Activated CD4-positive, alpha-beta T cell treated with anti-CD3 and anti-CD28 coated beads for 1 hour (primary cell): ENCODE measurements around the gene ADIRF.
"Not testable (repeated sequence)": the region's sequence is repeated elsewhere in the genome, so short reads cannot be mapped to it uniquely, and the experiment has no call there.

ENCODE experiments used
- DNase-seq: peaks from one replicate; pipeline ENCODE4 v3.0.0-alpha.2; 2020

The ADIRF gene

DNA sequence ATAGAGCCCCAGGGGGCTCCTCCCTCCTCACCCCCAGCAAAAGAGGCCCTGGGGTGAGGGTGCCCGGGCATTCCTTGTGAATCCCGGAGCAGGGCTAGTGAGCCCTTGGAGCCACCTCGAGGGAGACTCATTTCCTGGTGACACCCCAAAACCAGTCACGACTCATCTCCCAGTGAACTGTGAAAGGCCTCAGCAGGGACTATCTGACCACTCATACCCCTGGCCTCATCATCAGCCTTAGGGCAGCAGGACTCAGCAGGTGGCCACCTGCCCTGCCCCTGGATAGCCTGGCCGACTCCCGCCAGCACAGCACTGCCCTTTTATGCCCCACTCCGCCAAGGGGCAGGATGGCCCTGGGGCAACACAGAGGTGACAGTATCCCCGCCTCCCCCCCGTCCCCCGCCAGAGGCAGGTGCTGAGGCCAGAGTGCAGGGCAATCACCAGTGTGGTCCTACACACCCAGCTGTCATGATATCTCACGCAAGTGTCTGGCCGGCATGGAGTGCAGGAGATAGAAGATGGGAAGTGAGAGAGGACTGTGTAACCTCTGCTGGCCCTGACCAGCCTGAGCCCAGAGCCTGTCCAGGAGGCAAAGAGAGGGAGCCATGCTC lies 6.7 kb upstream of the ADIRF start:
- no peak for DNase-seq

DNA sequence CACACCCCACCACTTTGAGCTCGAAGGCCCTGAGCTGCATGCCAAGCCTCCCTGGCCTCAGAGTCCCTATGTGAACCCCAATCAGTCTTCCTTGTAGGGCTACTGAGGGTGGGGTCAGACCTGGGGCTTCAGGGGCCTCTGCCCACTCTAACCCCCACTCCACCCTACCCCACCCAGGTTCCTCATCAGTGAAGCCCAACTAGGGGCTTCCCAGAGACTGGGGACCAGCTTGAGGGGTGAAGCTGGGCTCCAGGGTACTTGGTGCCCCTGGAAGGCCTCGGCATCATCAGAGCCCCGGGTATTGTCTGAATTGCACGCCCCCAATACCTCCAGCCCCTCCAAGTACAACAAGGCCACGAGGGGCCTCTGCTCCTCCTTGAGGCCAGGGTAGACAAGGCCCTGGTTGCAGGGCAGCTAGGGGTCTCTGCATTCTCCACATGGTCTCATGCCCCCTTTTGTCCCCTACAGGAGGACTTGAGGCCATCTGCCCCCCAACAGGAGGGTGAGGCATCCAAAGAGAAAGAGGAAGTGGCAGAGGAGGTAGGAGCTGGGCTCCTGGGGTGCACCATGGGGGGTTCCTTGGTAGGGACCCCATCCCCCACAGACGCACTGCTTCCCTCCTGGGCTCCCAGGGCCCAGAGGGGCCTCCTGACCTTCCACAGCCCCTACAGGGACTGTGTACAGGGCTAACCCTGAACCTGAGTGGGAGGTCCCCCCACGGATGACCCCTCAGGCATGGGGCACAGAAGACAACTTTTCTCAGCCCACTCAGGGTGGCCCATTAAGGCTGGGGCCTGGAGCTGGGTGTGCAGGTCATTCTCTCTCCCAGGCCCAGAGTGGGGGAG lies 5.9 kb upstream of the ADIRF start:
- no peak for DNase-seq

DNA sequence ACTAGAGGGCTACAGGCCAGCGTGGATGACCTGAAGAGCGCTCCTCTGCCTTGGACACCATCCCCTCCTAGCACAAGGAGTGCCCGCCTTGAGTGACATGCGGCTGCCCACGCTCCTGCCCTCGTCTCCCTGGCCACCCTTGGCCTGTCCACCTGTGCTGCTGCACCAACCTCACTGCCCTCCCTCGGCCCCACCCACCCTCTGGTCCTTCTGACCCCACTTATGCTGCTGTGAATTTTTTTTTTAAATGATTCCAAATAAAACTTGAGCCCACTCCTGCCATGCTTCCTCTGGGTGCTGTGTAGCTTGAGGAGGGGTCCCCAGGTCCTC lies 5.3 kb upstream of the ADIRF start:
- no peak for DNase-seq

DNA sequence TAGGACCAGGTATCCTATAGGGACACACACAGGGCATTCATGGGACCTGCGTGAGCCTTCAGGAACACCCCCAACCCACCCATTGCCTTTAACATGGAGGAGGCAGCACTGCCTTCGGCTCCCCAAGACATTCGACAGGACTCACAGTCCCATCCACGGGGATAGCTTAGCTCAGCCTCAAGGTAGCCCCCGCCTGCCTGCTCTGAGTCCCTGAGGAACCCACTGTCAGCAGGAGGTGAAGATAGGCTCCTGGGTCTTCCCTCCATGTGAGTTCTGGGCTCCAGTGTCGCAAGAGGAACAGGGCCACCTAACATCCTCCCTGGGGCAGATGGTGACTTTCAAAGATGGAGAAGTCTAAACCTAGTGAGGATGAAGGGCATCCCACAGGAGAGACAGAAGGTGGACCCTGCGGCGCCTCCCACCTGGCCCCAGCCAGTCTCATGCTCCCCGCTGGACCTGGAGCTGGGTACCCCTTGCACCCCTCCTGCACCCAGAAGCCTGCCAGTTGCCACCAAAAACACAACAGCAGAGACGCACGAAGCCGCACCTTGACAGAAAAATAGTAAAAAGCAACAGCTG lies 4.9 kb upstream of the ADIRF start:
- DNase-seq, result no peak

DNA sequence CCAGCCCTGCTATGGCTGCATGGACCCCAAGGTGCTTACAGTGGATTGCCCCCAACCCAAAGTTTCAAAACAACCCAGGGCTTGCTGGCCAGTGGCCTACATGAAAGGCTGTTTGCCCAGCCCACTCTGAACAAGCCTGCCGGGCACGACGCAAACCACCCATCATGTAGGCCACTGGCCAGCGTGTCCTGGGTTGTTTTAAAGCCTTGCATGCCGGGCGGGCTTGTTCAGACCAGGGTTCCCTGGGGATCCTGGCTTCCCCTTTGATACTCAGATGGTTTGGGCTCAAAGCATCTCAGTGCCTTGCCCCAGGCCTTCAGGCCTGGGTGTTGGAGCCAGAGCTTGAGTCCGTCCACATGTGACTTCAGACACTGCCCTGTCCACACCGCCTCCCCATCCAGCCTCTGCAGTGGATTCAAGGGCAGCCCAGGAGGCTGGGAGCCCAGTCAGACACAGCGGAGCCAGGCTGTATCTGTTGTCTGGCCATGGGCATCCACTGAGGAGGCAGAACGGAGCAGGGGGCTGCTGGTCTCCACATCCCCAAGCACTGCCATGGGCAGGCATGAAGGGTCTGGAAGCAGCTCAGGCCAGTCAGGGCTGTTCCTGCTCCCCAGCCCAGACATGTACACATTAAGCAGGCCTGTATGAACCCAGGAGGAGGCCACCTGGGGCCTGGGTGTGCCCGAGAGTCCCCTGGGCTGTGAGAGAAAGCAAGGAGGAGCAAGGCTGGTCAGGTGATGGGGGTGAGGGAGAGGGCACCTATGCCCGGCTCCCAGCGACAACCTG lies 4.0 kb upstream of the ADIRF start:
- DNase-seq, result no peak

DNA sequence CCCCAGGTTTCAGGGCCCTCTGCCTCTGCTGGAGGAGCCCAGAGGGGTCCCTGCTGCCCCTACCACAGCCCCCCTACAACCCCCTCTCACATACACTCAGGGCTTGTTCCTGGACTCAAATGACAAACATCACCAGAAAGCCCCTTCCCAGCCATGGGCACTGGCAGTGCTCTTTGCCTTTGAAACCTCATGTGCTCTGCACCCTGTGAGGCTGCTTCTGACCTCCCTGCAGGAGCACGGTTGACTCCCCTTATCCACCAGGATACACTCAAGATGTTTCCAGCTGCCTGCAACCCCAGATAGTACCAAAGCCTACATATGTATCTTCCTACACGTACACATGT lies 3.5 kb upstream of the ADIRF start:
- DNase-seq, result no peak

DNA sequence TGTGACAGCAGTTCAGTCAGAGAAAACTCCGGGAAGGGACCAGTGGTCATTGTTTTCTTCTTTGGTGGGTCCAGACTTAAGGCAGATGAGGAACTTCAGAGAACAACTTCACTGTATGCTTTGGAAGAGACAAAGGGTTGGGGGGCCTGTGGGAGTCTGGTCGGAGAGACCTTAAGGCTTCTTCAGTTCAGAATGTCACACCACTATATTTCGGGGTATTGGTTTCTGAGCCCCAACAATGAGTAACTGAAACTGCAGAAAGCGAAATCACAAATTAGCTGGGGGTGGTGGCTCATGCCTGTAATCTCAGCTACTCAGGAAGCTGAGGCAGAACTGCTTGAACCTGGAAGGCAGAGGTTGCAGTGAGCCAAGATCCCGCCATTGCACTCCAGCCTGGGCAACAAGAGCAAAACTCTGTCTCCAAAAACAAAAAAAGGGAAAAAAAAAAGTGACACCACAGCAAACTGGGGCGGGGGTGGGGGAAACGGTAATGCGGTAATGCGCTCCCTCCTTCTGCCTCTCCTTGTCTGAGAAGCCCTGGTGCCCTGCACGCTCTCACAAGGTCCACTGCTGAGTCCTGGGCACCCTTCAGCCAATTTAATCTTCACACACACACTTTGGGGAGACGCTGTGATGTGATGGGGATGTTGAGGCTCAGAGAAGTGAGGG lies 2.2 kb upstream of the ADIRF start:
- no peak for DNase-seq

DNA sequence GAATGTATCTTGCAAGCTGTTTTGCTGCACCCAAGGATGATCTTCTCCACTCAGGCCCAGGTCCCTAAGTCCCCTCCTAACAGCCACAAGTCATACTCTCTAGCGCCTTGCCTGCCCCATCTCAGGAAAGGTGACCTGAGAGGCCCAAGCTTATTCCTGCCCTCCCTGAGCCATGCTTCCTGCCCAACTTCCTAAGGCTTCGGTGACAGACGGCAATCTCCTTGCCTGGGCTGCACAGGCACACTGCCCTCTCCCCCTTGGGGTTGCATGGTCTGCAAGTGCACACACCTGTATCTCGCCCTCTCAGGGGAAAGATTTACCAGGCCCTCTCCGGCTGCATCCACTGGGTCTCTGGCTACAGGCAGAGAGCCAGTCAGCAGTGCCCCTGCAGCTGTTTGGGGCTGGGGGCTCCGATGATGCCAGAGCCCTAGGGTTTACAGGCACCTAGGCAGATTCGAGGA lies 771 bp upstream of the ADIRF start:
- no peak for DNase-seq

DNA sequence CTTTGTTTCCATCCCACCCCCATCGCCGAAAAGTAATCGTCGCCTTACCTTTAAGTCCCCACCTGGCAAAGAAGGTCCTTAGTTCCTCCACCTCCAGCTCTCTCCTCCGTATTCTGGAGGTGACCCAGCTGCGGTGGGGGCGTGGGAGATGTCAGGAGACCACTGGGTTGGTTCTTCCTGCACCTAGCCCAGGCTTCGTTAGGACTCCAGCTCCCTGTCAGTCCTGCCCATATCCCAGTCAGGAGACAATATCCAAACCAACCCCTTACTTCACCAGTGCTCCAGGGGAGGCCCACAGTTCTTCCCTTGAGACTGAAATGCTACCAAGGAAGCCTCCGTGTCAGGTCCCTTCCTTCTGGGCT lies 693 bp downstream of the ADIRF start:
- no peak for DNase-seq

DNA sequence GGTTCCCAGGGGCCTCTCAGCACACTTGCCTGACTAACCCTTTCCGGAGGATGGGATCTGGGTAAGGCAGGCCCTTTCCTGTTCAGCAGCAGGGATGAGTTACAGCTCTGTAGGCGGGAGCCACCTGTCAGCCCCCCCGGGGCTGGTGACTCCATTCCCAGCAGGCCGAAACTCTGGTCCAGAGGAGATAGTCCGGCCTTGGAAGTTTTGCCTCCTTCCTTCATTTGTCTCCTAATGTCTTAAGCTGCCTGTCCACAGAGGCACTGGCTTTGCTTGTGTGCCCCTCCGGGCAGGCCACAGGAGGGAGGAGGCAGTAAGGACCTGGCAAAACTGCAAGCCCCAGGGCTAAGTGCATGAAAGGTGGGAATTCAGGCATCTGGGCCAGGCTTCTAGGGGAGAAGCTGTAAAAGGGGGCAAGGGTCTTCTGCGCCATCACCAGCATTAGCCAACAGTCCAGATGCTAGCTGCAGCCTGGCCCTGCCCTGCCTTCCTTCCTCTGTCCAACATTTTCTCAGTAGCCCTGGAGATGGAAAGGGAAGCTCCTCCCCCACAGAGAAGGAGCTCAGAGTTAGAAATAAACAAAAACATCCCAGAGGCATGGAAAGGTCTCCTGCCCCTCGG lies 1.2 kb downstream of the ADIRF start:
- DNase-seq, result no peak

DNA sequence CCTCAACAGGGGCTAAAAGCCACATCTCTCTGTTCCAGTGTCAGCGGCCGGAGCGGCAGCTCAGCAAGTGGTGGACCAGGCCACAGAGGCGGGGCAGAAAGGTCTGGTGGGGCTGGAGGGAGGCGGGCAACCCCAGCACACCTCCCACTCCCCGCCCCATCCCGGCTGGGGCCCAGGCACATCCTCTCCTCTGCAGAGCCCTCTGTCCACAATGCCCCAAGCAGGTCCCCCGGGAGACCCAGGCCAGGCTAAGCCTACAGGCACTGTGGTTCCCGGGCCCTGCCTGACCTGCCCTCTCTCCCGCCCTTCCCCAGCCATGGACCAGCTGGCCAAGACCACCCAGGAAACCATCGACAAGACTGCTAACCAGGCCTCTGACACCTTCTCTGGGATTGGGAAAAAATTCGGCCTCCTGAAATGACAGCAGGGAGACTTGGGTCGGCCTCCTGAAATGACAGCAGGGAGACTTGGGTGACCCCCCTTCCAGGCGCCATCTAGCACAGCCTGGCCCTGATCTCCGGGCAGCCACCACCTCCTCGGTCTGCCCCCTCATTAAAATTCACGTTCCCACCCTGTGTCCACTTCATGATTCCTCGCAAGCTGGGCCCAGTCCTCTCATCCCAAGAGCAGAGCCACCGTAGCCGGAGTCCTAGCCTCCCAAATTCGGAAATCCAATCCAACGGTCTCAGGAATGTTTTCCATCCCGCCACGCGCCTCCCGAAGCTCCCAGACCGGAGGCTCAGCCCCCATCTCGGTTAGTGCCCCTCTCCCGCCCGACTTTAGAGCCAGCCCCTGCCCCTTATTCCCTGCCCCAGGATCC lies 2.1 kb downstream of the ADIRF start:
- no peak for DNase-seq

DNA sequence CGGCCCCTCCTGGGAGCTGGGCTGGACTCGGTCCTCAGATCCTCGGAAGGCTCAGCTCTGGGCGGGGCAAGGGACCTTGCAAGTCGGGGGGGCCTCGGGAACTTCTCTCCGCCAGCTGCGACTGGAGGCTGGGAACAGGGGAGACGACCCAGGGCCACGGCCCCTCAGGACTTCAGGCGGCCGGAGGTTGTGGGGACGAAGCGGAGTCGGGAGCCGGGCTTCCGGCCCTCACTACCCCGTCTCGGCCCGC lies 2.6 kb downstream of the ADIRF start:
- DNase-seq, result no peak

DNA sequence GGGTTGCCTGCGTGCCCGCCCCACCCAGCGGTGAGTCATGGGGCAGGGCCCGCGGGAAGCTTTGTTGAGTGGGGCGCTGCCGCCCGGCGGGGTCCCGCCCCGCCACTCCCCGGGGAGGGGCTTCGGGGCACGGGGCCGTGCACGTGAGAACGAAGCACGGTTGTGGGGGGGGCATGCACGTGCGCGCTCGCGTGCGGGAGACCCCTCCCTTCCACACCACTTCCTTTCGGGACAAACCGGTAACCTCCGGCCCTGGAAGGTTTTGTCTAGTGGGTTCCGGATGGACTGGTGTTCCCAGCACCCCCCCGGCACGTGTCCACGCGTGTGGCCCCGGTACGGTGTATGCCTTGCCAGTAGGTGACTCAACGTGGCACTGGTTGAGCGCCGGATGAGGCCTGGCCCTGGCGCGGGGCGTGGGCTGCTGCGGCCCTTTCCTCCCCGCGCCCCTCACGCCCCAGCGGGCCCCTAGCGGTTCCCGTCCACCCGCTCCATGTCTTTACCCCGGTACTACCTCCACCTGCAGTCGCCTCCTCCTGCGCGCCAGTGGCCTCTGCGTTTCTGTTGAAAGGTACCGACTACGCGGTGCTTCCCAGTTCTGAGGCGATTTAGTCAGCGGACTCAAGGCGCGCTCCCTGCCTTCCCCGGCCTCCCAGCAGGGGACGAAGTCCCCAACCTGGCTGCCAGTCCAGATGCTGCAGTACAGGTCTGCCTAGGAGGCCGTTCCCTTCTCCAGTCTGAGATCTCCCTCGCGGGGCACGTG lies 3.1 kb downstream of the ADIRF start:
- DNase-seq, result peak; percentile 87

DNA sequence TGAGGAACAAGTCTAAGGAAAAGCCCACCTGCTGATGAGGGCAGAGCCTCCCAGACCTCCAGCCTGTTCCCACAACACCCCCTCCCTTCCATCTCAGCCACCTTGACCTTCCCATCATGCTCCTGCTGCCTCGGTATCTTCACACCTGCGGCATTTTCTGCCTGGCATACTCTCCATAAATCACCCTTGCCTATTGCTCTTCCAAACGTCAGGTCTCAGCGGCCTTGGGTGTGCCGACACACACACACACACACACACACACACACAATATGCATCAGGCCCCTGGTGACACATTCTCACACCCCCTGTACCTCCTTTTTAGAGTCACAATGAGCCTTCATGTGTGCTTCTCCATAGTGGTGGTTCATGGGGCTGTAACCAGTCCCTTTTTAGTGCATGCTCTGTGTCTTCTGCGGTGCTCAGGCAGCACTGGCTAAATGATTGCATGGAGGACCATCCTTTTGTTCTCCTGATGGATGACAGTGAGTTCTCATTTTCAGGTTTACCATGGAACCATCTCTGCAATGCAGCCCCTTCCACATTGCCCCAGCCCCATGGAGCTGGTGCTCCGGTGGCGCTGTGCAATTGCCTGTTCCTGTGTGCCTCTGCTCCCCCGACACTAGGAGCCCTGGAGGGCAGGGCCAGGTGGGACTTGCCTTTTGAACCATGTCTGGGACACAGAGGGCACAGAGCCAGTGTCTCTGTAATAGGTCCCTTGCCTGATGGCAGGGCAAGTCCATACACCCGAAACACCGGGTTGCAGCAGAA lies 4.5 kb downstream of the ADIRF start:
- no peak for DNase-seq

DNA sequence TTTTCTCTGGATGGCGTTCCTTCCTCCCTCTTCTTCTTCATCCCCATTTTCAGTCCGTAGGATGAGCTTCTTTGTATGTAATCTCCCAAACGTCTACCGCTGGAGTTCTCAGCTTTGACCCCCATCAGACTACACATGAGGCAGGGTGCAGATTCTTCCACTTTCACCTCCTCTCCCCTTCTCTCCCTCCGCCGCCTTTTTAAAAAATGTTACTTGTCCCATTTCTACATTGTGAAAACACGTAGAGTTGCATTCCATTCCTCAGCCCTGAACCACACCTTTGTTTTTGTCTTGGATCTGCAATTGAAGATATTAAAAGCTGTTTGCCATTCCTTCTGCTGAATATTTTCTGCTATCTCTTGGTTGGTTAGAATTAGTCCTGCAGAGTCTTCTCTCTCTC lies 6.2 kb downstream of the ADIRF start:
- DNase-seq, result no peak

DNA sequence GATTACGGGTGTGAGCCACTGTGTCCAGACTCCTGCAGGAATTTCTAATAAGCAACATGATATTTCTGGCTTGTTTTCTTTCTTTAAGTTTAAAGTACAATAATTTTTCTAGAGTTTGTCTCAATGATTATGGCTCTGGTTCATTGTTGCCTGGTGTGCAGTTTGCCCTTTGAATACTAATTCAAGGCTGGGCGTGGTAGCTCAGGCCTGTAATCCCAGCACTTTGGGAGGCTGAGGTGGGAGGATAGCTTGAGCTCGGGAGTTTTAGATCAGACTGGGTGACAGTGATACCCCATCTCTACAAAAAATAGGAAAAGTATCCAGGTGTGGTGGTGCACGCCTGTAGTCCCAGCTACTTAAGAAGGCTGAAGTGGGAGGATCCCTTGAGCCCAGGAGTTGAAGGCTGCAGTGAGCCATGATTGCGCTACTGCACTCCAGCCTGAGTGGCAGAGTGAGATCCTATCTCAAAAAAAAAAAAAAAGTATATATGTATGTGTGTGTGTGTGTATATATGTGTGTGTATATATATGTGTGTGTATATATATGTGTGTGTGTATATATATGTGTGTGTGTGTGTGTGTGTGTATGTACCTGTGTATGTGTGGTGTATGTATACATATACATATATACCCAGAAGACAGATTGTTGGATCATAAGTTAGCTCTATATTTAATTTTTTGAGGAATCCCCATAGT lies 8.2 kb downstream of the ADIRF start:
- DNase-seq, result no peak

DNA sequence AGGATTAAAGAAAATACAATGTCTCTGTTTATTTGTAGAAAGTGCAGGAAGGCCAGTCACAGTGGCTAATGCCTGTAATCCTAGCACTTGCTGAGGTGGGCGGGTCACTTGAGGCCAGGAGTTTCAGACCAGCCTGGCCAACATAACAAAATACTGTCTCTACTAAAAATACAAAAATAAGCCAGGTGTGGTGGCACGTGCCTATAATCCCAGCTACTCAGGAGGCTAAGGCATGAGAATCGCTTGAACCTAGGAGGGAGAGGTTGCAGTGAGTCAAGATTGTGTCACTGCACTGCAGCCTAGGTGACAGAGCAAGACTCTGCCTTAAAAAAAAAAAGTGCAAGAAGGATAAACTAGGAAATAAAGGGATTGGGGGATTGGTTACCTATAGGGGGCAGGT lies 10.2 kb downstream of the ADIRF start:
- not testable (repeated sequence) for DNase-seq

DNA sequence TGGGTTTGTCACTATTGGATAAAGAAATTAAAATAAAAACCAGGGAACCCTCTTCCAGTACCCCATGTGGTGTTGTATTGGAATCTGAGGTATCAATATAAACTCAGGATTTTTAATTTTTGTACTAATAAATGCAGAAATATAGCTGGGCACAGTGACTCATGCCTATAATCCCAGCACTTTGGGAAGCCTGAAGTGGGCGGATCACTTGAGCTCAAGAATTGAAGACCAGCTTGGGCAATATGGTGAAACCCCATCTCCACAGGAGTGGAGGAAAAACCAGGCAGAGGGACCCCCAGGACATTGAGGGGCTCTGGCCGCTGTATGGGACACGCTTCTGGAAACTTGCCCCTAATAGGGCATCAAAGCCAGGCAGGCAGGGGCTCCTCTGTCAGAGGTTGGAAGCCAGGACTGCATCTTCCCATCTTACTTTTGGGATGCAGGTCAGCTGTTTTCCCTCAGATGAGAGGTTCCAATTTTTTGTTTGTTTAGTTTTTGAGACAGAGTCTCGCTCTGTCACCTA lies 11.1 kb downstream of the ADIRF start:
- no peak for DNase-seq

DNA sequence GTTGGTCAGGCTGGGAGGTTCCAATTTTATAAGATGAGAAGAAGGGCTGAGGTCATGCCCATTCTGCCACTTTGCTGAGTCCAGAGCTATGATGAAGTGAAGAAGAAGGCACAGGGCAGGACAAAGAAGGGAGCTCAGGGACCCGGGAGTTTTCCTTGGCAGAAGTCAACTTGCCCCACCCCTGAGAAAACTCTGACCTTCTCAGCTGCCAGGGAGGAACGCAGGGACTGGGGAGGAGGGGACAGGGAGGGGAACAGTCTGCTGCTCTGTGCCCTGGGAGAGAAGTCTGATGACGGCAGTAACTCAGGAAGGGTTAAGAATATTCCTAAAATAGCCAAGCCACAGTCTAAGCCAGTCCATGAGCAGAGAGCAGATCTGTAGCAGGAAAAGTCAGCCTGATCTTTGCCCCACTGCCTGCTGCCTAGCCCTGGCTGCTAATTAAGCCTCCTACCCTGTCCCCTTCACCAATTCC lies 11.7 kb downstream of the ADIRF start:
- no peak for DNase-seq

DNA sequence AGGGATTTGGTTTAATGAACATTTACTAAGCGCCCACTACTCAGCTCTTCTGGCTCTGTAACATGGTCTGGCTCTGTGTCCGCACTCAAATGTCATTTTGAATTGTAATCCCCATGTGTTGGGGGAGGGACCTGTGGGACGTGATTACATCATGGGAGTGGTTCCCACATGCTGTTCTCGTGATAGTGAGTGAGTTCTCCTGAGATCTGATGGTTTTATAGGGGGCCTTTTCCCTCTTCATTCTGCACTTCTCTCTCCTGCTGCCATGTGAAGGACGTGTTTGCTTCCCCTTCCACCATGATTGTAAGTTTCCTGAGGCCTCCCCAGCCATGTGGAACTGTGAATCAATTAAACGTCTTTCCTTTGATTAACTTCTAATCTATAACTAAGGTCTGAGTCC lies 12.7 kb downstream of the ADIRF start:
- DNase-seq, result not testable (repeated sequence)
